ENCODE results near the gene ARG2. TPM values are rescaled to one million over a fixed set of nuclear protein-coding genes. Genes with fewer than 3 reads are reported as not detected.

The ARG2 gene
- total RNA-seq, 1 experiment from 2014 or later: 35.2 TPM

GRCh38 chr14:67698179-67698578 is 78.5 kb downstream of the ARG2 start:
- Histone ChIP-seq H2BK15ac (ENCODE audit: low read depth, low read length) (no peak overlapping the region), H4K8ac (replicated peaks; ENCODE audit: insufficient read length, low read depth, low read length) (no peak overlapping the region), H3K4me2 (ENCODE audit: insufficient read depth, insufficient read length, low read length) (no peak overlapping the region), H2BK12ac (ENCODE audit: insufficient read length, low read depth, low read length) (no peak overlapping the region), H3K4me1 (ENCODE audit: insufficient read depth, low read length) (peaks cover 4% of the 10 kb centered on the region; the same call in 1 of the 2 replicates), H3K79me1 (ENCODE audit: insufficient read depth, low read depth, low read length, poor library complexity, severe bottlenecking) (peaks cover 5% of the 10 kb centered on the region), H4K20me1 (ENCODE audit: control insufficient read depth, insufficient read depth, insufficient read length) (no peaks in the 10 kb centered on the region), H3T11ph (ENCODE audit: low read length) (no peak overlapping the region), H2AFZ (ENCODE audit: low read length) (no peak overlapping the region), H2BK20ac (ENCODE audit: low read depth, low read length, poor library complexity, severe bottlenecking) (no peak overlapping the region), H3K14ac (ENCODE audit: insufficient read depth, low read length) (no peak overlapping the region), H3K18ac (ENCODE audit: insufficient read length, low read depth, low read length) (no peak overlapping the region), H4K5ac (ENCODE audit: insufficient read length, low read depth, low read length) (no peak overlapping the region), H3K23ac (ENCODE audit: insufficient read length, low read depth, low read length) (no peak overlapping the region), H4K91ac (ENCODE audit: insufficient read length, low read depth, low read length) (no peak overlapping the region), H2BK120ac (ENCODE audit: low read depth, low read length, poor library complexity, severe bottlenecking) (no peak overlapping the region), H3K27me3 (ENCODE audit: insufficient read depth, low read length) (no peaks in the 10 kb centered on the region), H2AK5ac (ENCODE audit: insufficient read length, low read length) (no peak overlapping the region), H3K9ac (ENCODE audit: extremely low read depth, insufficient read length, low read length) (no peak overlapping the region), H3K9me3 (ENCODE audit: control insufficient read depth, low read depth, low read length) (no peaks in the 10 kb centered on the region), H3K27ac (ENCODE audit: insufficient read length, low read depth, low read length) (no peak overlapping the region), H3K23me2 (ENCODE audit: insufficient read length, low read depth, low read length, poor library complexity, severe bottlenecking) (no peaks in the 10 kb centered on the region), H3K79me2 (ENCODE audit: insufficient read depth, low read length) (peaks cover 12% of the 10 kb centered on the region), H3K56ac (ENCODE audit: insufficient read length, low read depth, low read length) (no peak overlapping the region), H3K4ac (ENCODE audit: low read depth, low read length) (no peak overlapping the region), H2BK5ac (ENCODE audit: insufficient read length, low read length) (no peak overlapping the region)
- no peak for DNase-seq
- Mint-ChIP-seq H3K9me3 (no peaks in the 10 kb centered on the region), H3K4me1 (peaks cover 12 to 16% of the 10 kb centered on the region in 2 experiments), H3K36me3 (ENCODE audit: insufficient read depth in 1 of 3, low read depth in 3 of 3) (peaks cover 0 to 5% (median 0%) of the 10 kb centered on the region in 3 experiments; a peak in 3 of 7 replicates), H3K27me3 (ENCODE audit: low read depth) (peaks cover 10% of the 10 kb centered on the region), H3K27ac (no peak overlapping the region), H3K4me3 (no peak overlapping the region)
- no peak for TF ChIP-seq CTCF (conservative IDR thresholded peaks at IDR 0.05)
- no CpG with 5 or more reads among the region's 1 CpG for WGBS (ENCODE audit: extremely low coverage, insufficient read length, low lambda C conversion rate)

Other genes with a start within 250 kb of the ARG2 start
- gene PLEK2, start 207.8 kb upstream of the ARG2 start, total RNA-seq (2021): not detected in 2 replicates
- 0.22 and 0.24 TPM in 2 replicates for gene TMEM229B, start 131.2 kb upstream of the ARG2 start, total RNA-seq (2021)
- gene PLEKHH1, start 86.6 kb upstream of the ARG2 start, total RNA-seq (2021): 26.9 and 35.3 TPM in 2 replicates
- 9.3 and 9.4 TPM in 2 replicates for gene PIGH, start 19.7 kb upstream of the ARG2 start, total RNA-seq (2021)
- 118 and 121 TPM in 2 replicates for gene VTI1B, start 54.7 kb downstream of the ARG2 start, total RNA-seq (2021)
- 83.2 and 83.4 TPM in 2 replicates for gene RDH11, start 75.8 kb downstream of the ARG2 start, total RNA-seq (2021)
- 0.70 and 0.74 TPM in 2 replicates for gene RDH12, start 82.0 kb downstream of the ARG2 start, total RNA-seq (2021)
- gene ZFYVE26, start 196.7 kb downstream of the ARG2 start, total RNA-seq (2021): 17.4 and 19.9 TPM in 2 replicates
- gene RAD51B, start 199.9 kb downstream of the ARG2 start, total RNA-seq (2021): 16.7 and 17.0 TPM in 2 replicates